GM18526 (cell line): ENCODE measurements around the gene C12orf42.

Experiments
- POLR2A ChIP-seq: IDR thresholded peaks from 3 replicates; pipeline ENCODE4 v1.6.1; 2011; ENCODE audit not compliant: insufficient read length; ENCODE audit errors: extremely low read depth

Gene C12orf42

DNA sequence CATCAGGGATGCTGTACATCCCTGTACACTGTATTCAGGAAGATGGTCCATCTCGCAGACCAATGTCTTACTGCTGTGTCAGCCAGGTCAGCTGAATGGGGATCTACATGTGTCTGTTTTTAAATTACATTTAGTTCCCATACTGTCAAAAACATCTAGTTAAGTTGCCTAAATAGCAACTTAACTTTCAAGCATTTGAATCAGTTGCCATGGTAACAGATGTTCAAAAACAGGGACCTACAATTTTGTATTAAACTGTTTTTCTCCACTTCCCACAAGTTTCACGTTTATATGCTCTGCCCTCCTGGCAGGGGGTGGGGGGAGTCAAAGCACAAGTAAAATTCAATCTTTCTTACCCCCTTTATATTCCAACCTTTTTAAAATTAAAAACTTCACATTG lies 38.3 kb downstream of the C12orf42 start:
- TF ChIP-seq POLR2A, result no peak

DNA sequence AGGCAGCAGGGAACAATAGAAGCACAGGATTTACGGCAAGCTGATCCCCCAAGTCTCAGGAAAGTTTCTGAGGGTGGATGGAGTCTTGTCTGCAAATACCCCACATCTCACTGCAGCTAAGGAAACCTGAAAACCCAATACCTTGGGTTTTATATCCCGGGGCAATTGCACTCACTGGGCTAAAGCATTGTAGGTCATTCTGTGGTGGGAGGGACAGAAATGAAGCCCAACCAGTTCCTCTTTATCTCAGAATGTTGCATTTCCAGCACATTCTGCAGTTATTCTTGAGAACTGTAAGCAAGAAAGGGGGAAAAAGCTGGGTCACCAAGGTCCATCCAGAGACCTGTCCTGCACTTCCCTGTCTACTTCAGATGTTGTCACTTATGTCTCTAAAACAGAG lies 39.8 kb downstream of the C12orf42 start:
- TF ChIP-seq POLR2A, result no peak

DNA sequence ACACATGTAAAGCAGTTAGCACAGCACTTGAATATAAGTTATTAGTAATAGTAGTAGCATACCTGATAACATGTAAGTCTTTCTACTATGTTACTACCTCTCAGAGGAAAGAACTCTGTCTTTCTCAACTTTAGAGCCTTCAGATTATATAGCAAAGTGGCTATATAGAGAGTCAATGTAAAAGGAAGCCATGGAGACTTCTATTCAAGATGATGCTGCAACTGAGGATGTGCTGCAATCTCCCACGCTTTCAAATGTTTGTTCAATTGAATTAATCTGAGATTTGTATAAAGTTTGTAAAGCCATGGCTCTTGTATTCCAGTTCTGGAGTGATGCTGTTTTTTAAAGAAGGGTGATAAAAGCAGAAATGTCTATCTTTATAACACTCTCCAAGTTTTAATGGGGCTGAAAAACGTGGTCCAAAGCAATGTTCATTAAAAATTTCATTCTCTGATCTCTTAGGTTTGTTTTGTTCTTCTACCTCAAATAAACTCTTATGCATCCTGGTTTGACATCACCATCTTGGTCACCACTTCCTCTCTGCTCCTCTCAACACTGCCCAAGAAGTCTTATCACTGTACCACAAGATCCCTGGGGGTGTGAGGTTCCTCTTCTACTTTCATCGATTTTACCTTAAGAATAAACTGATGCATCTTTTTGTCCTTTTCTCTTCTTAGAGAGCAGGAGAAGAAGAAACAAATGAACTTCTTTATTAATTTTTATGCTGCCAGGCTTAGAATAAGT lies 40.6 kb downstream of the C12orf42 start:
- TF ChIP-seq POLR2A, result no peak

DNA sequence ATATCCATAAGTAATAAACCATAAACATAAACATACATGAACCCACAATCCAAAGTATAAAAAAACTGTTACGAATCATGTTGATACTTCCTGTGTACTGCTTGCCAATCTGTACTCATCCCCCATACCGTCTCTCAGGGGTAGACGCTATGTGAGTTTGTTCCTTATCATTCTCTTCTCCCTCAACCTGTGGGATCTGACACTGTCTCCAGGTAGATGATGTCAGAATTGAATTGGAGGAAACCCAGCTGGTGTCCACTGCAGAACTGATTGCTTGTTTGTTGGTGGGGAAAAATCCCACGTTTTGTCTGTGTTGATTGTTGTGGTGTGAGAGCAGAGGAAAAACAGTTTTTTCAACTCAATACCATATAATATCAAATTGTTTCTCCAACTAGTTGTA lies 50.8 kb downstream of the C12orf42 start:
- TF ChIP-seq POLR2A, result no peak

DNA sequence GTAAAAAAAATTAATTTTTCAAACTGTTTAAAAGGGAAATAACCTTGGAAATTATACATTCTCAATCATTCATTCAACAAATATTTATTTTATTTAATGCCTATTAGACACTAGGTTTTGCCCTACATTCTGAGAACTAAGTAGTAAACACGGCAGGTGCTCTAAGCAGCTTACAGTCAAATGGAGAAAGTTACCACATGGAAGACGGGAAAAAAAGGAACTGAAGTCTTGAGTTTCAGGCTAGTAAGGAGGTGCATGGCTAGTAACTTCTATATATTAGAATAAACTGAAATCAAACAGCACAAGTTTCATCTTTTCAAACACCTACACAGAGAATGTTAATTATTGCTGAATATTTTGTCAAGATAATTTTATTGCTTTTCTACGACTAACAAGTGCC lies 52.9 kb downstream of the C12orf42 start:
- TF ChIP-seq POLR2A, result no peak

DNA sequence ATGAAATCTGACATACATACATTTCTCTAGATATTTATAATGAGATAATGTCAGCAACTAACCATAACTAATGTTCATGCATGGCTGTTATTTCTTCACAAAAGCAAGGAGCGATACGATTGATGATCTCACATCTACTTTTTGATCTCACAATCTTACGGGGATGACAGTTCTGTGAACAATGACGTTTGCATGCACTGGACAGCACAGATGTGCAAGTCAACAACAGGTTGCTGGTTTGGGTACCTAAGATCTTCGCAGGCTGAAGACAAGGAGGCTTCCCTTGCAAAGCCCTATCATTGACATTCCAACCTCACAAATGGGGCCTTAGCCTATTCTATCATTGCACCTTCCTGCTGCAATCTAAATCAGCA lies 53.6 kb downstream of the C12orf42 start:
- TF ChIP-seq POLR2A, result no peak

DNA sequence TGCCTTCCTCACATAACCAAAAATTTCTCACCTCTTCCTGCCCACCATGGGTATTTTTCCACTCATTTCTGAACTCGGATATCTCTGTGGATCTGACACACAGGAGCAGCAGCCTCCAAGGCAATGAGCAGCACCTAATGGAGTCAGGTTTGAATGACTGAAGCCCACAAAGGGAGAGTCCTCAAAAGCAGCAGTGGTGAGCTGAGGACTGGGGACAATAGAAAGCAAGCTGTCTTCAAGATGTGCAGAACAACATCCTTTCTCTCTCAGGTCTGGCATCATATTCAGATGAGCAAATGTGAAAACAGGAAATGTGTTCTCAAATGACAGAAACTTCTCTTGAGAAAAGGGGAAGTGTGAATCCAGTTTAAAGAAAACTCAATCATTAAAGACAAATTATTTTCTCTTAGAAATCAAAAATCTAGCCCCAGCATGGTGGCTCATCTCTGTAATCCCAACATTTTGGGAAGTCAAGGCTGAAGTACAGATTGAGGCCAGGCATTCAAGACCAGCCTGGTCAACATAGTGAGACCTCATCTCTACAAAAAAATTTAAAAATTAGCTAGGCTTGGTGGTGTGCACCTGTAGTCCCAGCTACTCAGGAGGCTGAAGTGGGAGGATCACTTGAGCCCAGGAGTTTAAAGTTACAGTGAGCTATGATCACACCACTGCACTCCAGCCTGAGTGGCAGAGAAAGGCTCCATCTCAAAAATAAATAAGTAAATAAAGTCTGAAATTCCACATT lies 54.2 kb downstream of the C12orf42 start:
- no peak for TF ChIP-seq POLR2A

DNA sequence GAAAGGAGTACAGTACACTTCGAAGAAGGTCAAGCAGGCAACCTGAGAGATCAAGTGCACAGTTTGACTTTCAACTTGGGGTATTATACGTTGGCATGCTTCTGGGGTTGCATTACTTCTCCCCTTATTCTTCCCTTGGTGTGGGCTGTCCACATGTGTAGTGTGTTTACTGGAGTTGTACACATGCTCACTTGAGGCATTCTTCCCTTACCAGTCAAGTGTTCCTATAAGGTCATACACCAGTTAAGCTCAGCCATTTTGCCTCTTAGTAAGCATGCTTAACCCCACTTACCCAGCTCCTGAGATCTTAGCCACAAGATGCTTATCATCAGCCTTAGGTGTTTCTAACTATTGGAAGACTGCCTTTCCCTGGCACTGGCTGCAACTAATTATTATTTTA lies 63.8 kb downstream of the C12orf42 start:
- no peak for TF ChIP-seq POLR2A

DNA sequence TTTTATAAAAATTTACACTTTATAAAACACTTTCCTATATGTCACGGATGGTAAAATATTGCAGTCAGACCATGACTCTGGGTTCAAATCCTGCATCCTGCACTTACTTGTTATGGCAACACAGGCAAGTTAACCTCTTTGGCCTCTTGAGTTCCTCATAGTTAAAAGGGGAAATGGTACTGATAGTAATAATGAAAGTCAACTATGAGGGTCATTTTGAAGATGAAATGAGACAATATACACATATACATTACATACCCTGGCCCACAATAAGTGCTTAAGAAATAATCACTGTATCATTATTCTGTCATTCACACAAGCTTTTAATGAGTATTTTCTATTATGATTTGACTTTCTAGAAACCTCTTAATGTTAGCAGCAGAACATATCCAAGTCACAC lies 64.4 kb downstream of the C12orf42 start:
- TF ChIP-seq POLR2A, result no peak

DNA sequence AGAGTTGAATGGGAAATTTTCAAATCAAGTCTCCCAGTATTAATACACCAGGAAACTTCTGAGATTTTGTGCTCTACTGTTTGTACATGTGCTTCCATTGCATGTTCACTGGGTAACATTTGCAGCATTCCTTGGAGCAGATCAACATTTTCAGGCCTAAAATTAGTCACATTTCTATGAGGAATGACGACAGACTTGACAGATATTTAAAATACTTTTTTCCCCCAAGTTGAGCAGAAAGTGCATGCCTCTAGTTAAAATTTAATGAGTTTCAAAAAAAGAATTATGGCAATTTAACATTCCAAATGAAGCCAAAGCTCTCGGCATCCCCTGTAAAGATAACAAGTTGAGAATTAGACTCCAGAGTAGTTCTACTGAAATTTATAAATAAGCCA lies 72.3 kb downstream of the C12orf42 start:
- no peak for TF ChIP-seq POLR2A

DNA sequence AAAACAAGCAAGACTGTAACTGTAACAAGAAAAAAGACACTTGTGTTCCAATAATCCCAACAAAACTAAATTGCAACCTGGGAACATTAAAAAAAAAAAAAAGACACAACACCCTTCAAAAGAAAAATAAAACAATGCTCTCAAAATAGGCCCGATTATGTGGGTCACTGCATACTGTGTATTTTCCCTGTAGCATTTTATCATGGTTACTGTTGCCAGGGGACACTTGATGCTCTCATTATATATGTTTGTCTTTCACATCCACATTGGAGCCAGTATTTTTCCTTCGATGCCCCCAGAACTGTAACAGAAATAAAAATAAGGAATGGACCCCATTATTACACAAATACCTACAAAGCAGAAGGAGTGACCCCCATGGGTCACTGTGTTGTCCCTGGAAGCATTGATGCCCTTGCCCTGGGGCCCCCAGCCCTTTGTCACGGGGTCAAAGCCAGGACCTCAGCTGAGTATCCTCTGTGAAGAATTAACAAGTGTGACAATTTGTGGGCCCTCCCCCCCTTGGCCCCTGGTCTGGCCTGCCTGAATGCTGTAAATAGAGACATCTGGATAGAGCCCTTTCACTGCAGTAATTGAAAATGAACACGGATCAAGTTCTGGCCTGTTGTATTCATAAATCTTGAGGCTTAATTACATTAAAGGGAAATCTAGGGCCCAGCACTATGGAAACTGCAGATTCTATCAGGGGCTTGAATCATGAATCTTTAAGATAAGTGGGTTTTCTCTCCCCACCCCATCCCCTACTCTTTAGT lies 72.8 kb downstream of the C12orf42 start:
- no peak for TF ChIP-seq POLR2A

DNA sequence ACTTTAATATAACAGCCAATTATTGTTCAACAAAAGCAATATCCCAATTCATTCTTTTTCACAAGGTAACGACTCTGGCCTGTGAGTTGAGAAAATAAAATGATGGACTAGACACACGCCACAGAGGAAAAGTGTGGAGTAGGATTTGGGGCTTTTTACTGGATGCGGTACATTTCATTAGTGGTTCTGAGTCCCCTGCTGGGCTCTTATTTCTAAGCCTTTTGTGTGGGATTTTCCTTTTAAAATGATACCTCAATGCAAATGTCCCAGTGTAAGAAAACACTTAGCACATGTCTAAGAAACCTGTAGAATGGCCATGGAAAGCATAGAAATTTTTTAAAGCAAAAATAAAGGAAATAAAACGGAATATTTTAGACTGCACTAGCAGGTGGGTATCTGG lies 73.4 kb downstream of the C12orf42 start:
- TF ChIP-seq POLR2A, result no peak

DNA sequence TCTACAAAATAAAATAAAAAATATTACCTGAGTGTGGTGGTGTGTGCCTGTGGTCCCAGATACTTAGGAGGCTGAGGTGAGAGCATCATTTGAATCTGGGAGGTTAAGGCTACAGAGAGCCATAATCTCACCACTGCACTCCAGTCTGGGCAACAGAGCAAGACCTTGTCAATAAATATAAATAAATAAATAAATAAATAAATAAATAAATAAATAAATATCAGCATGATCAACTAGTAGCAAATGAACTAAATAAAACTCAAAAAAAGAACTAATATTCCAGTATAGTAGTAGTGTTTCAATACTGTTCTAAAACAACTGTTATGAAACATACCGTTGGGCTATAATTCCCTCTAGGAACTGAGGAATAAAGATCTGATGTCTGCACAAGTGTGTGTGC lies 74.4 kb downstream of the C12orf42 start:
- TF ChIP-seq POLR2A, result no peak

DNA sequence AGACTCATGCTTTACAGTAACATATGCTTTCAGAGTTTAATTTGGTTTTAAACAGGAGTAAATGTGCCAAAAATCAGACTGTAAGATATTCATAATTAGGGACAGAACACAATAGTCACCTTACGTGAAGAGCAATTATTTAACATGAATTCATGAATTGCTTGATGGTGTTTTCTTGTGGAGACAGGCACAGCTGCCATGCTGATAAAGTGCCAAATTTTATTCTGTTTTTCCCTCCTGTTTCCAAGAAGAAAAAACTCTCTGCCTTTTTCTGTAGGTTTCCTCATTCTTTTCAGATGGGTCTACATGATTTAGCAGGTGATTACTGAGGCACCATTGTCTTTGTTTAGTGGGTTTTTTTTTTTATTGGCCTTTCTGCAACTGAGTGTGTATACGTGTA lies 80.1 kb downstream of the C12orf42 start:
- no peak for TF ChIP-seq POLR2A

DNA sequence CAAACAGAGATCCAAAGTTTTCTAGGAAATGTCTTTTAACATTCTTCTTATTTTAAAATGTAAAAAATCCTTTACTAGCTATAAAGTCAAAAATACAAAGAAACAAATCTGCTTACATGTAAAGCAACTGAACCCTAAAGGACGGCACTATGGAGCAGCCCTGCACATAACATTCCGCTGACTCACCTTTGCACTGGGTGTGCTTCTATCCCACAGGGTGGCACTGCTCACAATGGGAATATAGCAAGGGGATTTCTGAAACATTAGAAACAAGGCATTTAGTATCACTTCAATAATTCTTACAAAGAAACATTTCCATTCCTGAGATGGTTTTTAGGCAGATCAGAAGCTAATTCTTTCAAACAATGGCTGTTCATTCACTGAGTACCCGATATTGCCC lies 94.3 kb downstream of the C12orf42 start:
- TF ChIP-seq POLR2A, result no peak

DNA sequence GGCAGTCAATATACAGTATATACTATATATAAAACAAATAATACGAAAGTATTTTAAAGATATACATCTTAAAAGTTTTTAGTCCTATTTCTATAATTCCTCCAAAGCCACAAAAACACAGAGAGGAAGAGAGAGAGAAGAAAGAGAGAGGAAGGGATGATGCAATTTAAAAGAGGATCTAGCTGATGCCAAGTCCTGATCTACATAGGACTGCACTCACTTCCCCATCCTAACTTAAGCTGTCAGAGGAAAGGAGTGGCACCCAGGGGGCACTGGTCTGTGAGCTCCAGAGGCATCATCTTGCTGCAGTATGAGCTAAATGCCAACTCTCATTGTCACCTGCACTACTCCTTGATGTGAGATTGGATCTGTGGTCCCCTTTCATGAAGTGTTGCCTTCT lies 95.8 kb downstream of the C12orf42 start:
- TF ChIP-seq POLR2A, result no peak

DNA sequence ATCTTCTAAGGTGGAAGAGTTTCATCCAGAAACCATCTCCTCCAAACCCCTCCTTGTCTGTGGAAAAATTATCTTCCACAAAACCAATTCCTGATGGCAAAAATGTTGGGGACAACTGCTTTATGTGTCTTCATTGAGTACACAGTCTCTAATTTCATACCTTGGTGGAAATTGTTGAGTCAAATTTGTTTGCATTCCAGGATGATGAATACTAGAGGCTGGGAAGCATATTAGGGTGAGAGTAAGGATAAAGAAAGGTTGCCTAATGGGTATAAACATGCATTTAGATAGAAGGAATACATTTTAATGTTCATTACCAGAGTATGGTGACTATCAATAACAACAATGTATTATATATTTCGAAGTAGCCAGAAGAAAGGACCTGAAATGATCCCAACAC lies 98.2 kb downstream of the C12orf42 start:
- no peak for TF ChIP-seq POLR2A

DNA sequence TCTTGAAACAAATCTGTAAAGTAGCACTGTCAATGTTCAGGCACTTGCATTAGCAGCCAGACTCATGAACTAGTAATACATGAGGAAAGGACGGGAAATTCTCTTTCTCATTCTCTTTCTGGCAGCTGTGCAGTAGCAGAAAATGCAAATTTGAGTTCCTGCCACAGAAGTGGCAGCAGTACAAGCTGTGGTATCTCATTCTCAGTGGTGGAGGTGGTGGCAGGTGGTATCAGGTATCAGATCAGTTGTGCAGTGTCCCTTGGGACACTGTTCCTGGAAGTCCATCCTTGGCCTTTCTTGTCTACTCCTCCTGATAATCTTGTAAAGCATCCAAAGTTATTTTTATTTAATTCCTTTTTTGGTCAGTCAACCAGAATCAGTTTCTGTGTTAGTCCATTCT lies 103.0 kb downstream of the C12orf42 start:
- TF ChIP-seq POLR2A, result no peak
